HG03571 (cell line): ENCODE results near the gene GABBR2.
"Not testable (repeated sequence)": the region's sequence is repeated elsewhere in the genome, so short reads cannot be mapped to it uniquely, and the experiment has no call there.

ENCODE experiments used
- ATAC-seq: cut with Tn5 transposase; IDR thresholded peaks from one replicate; pipeline ENCODE4 v1.9.1; 2021; ENCODE audit not compliant: unreplicated experiment

The GABBR2 gene

DNA sequence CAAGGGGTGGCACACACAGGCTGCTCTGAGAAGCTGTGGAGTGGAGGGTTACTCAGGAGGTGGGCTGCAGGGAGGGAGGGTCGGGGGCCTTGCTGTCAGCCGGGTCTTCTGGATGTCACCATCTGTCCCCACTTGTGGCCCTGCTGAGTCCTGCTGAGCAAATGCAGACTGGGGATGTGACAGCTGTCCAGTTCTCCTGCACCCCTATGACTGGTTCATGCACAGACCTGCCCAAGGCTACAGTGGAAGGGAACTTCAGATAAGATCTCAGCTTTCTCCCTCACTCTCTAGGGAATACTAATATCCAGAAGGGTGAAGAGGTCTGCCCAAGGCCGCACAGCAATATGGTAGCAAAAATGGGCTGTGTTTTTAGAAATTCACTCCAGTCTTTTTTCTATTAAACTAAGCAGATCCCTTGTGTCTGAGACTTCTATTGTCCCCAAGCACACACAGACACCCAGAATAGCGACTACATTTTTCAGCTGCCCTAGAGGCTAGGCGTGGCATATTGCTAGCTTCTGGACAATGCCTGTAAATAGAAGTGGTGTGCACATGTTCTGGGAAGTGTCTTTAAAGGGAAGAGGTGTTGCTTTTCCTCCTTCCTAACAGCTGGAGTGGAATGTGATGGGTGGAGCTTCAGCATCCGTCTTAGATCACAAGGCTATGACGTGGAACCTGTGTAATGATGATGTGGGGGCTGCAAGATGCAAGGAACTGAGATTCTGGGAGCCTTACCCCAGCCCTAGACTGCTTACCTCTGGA is 402.2 kb downstream of the GABBR2 start:
- ATAC-seq: no peak

GRCh38 chr9:98304381-98304780 is 404.4 kb downstream of the GABBR2 start:
- no peak for ATAC-seq

GRCh38 chr9:98303633-98304125 is 405.1 kb downstream of the GABBR2 start:
- no peak for ATAC-seq

DNA sequence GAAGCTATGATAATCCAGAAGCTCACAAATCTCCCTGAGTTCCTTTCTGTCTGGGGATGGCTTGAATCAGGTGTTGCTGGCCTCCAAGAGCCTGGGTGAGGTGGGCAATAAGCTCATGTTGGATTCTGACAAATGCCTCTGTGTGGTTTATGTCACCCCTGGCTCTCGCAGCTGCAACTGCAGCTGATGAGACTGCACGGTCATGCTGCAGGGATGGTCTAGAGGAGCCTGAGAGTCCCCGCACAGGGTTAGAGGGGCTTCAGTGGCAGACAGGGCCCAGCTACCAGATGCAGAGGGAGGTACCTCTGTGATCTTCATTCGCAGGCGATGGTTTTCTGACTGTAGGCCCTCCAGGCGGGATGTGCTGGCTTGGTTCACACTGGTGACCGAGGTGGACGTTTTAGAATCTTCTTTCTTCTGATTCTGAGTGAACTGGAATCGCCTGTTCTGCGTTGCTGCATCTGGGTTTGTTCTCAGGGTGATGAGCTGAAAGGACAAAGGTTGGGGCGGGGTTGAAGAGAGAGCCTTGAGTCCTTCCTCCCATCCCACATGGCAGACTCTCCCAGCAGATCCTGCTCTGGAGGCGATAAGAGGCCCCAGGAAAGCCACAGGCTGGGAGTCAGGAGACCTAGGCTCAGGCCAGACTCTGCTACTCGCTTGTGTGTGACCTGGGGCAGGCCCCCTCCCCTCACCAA is 405.6 kb downstream of the GABBR2 start:
- ATAC-seq: no peak

DNA sequence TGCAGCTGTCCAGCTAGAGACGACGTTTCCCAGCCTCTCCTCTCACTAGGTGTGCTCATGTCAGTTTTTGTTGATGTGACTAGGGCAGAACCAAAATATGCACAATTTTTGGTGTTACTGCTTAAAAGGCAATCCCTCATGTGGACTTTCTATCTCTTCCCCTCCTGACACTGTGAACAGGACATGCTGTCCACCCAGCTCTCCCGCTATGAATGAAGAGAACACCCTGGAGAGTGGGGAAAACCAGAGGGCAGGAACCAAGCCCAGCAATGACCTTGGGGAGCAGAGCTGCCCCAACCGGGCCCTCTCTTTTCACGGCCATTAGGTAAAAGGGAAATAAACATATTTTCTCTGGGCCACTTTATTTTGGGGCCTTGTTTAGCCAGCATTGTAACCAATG is 406.6 kb downstream of the GABBR2 start:
- ATAC-seq: no peak

DNA sequence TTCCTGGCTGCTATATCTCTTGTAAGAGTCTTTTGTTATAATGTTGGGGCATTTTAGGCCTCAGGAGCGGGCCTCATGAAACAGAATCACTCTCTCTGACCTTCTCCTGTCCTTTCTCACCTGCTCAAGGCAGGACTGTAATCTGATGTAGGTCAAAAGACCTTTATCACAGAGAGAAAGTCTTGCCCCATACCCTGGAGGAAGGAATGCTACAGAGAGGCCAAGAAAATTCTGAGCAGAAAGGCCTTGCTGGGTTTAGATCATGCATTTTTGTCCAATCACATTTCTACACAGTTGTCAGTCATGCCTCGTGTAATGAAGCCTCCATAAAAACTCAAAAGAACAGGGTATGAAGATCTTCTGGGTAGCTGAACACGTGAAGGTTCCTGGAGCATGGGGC is 408.1 kb downstream of the GABBR2 start:
- no peak for ATAC-seq

- ATAC-seq: no peak
Measured at GRCh38 chr9:98298476-98298875, 410.3 kb downstream of the GABBR2 start.

DNA sequence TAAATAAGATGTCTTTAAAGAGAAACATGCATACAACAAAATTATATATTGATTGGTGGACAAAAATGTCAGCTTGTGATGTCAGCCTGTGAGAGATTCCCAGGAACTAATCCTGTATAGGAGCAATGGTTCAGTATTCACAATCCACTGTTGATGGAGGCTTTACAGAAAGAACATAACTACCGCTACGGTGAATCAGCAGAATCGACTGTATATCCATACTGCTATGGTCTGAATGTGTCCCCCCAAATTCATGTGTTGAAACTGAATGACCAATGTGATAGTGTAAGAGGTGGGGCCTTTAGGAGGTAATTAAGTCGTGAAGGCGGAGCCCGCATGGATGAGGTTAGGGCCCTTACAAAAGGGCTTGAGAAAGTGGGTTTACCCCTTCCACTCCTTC is 412.9 kb downstream of the GABBR2 start:
- ATAC-seq: no peak

GRCh38 chr9:98291820-98292219 is 416.9 kb downstream of the GABBR2 start:
- ATAC-seq: no peak

GRCh38 chr9:98290411-98290810 is 418.3 kb downstream of the GABBR2 start:
- no peak for ATAC-seq

GRCh38 chr9:98289614-98290201 is 419.0 kb downstream of the GABBR2 start:
- ATAC-seq: no peak

DNA sequence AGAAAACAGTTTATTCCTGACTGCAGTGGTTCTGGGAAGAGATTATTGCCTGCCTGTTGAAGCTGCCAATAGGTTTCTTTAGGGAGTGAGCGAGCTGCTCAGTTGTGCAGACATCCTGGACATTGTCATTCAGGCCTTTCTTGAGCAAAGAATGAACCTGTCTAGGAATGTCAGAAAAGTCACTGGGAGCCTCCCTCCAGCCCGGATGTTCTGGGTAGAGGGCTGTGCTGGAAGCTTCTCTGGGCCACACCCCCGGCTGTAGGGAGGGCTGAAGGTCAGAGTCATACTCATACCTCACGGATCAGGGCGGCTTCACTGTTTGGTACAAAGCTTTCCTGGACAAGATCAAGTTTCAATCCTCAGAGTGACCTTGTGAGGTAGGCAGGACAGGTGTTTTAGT is 419.9 kb downstream of the GABBR2 start:
- no peak for ATAC-seq

- no peak for ATAC-seq
Measured at GRCh38 chr9:98287384-98287783, 421.4 kb downstream of the GABBR2 start.

DNA sequence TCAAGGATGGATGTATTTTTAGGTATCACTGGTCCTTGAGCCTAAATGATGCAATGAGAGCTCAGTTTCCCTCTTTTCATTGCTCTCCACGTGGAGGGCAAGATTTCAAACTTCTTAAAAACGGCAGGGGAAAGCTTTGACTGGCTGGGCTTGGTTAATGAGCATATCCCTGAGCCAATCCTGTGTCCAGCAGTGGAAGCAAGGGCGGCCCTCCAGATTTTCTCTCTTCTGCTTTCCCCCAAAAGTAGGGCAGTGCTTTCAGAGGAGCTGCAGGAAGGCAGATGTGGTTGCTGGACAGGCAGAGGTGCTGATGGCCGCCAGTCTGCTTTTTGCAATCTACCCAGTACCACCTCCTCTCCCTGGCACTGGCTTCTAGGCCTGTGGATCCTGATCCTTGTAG is 423.3 kb downstream of the GABBR2 start:
- no peak for ATAC-seq

GRCh38 chr9:98284754-98285153 is 424.0 kb downstream of the GABBR2 start:
- no peak for ATAC-seq

GRCh38 chr9:98283143-98283542 is 425.6 kb downstream of the GABBR2 start:
- ATAC-seq: not testable (repeated sequence)

GRCh38 chr9:98281281-98281680 is 427.5 kb downstream of the GABBR2 start:
- no peak for ATAC-seq

GRCh38 chr9:98280574-98280973 is 428.2 kb downstream of the GABBR2 start:
- no peak for ATAC-seq

DNA sequence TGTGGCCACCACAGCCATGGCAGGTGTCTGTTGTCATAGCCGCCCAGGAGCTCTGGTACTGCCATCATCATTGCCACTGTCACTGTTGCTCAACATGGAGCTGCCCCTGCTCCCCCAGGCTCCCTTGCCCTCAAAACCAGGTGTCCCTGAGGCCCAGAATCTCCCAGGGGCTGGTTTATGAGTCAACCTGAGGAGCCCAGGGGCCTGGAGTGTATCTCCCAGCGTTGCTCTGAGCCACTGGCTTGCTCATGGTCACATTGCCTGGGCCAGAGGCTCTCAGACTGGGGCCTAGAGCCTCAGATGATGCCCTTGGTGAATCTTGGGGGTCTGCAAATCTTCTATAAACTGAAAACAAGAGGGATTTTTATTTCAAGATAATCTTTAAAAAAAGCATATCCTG is 428.6 kb downstream of the GABBR2 start:
- no peak for ATAC-seq

GRCh38 chr9:98276907-98277469 is 431.7 kb downstream of the GABBR2 start:
- no peak for ATAC-seq

- ATAC-seq: no peak
Measured at GRCh38 chr9:98275159-98275558, 433.6 kb downstream of the GABBR2 start.

GRCh38 chr9:98272083-98272482 is 436.7 kb downstream of the GABBR2 start:
- ATAC-seq: no peak
